ENCODE measurements around the gene EIF3D. TPM values are rescaled to one million over a fixed set of nuclear protein-coding genes. Genes with fewer than 3 reads are reported as not detected.

EIF3D gene
- total RNA-seq, 3 donors from 2014 or later: 291 to 419 (median 301) TPM

GRCh38 chr22:36470162-36470993 is 58.6 kb downstream of the EIF3D start:
- DNase-seq (ENCODE audit: low spot score in 2 of 2): peak; percentile 79 to 84
- Histone ChIP-seq H3K4me3 (no peak overlapping the region), H3K27me3 (no peaks in the 10 kb centered on the region), H3K4me1 (peaks cover 0 to 30% of the 10 kb centered on the region in 2 donors), H3K27ac (peak overlapping the region; percentile 80 to 98), H3K9me3 (no peaks in the 10 kb centered on the region), H3K36me3 (no peaks in the 10 kb centered on the region)
- intact Hi-C loops (cut with DNase I; ENCODE audit: low total_unique reads): no loop called here
- TF ChIP-seq POLR2A (IDR thresholded peaks at IDR 0.05) (no peak), POLR2AphosphoS5 (IDR thresholded peaks at IDR 0.05) (peak in 2 of 3 donors; percentile 69 to 80), CTCF (IDR thresholded peaks at IDR 0.05) (peak; percentile 45 to 94 (median 93))

GRCh38 chr22:36469094-36469710 is 59.8 kb downstream of the EIF3D start:
- H3K27ac ChIP-seq: peak overlapping the region; percentile 80 to 98
- DNase-seq (ENCODE audit: low spot score in 2 of 2): no peak
- intact Hi-C loops (cut with DNase I; ENCODE audit: low total_unique reads): no loop called here
- H3K27me3 ChIP-seq: no peaks in the 10 kb centered on the region
- peak in 1 of 3 donors; percentile 13 for TF ChIP-seq POLR2AphosphoS5 (IDR thresholded peaks at IDR 0.05)
- TF ChIP-seq CTCF (IDR thresholded peaks at IDR 0.05): no peak
- no peak for TF ChIP-seq POLR2A (IDR thresholded peaks at IDR 0.05)
- H3K36me3 ChIP-seq: no peaks in the 10 kb centered on the region
- H3K4me3 ChIP-seq: no peak overlapping the region
- no peaks in the 10 kb centered on the region for H3K9me3 ChIP-seq
- peaks cover 0 to 38% of the 10 kb centered on the region in 2 donors for H3K4me1 ChIP-seq

- peaks cover 2 to 38% of the 10 kb centered on the region in 2 donors for H3K4me1 ChIP-seq
- intact Hi-C loops (cut with DNase I; ENCODE audit: low total_unique reads): no loop called here
- H3K27me3 ChIP-seq: no peaks in the 10 kb centered on the region
- H3K4me3 ChIP-seq: no peak overlapping the region
- TF ChIP-seq POLR2AphosphoS5 (IDR thresholded peaks at IDR 0.05) (peak in 2 of 3 donors; percentile 14 to 54), CTCF (IDR thresholded peaks at IDR 0.05) (no peak), POLR2A (IDR thresholded peaks at IDR 0.05) (no peak)
- peak overlapping the region; percentile 93 to 98 for H3K27ac ChIP-seq
- peak in 1 of 2 donors; percentile 61 for DNase-seq (ENCODE audit: low spot score in 2 of 2)
- no peaks in the 10 kb centered on the region for H3K36me3 ChIP-seq
- H3K9me3 ChIP-seq: no peaks in the 10 kb centered on the region
These were observed 61.0 kb downstream of the EIF3D start for GRCh38 chr22:36467946-36468345.

GRCh38 chr22:36467042-36467810 is 61.7 kb downstream of the EIF3D start:
- no peaks in the 10 kb centered on the region for H3K27me3 ChIP-seq
- DNase-seq (ENCODE audit: low spot score in 2 of 2): no peak
- peaks cover 2 to 41% of the 10 kb centered on the region in 2 donors for H3K4me1 ChIP-seq
- no peaks in the 10 kb centered on the region for H3K36me3 ChIP-seq
- peak overlapping the region; percentile 93 to 98 for H3K27ac ChIP-seq
- TF ChIP-seq POLR2AphosphoS5 (IDR thresholded peaks at IDR 0.05) (no peak), CTCF (IDR thresholded peaks at IDR 0.05) (no peak)
- no peaks in the 10 kb centered on the region for H3K9me3 ChIP-seq
- H3K4me3 ChIP-seq: no peak overlapping the region
- intact Hi-C loops (cut with DNase I; ENCODE audit: low total_unique reads): no loop called here
